Measurements from ENCODE around the gene LTBP4.

Gene LTBP4

DNA sequence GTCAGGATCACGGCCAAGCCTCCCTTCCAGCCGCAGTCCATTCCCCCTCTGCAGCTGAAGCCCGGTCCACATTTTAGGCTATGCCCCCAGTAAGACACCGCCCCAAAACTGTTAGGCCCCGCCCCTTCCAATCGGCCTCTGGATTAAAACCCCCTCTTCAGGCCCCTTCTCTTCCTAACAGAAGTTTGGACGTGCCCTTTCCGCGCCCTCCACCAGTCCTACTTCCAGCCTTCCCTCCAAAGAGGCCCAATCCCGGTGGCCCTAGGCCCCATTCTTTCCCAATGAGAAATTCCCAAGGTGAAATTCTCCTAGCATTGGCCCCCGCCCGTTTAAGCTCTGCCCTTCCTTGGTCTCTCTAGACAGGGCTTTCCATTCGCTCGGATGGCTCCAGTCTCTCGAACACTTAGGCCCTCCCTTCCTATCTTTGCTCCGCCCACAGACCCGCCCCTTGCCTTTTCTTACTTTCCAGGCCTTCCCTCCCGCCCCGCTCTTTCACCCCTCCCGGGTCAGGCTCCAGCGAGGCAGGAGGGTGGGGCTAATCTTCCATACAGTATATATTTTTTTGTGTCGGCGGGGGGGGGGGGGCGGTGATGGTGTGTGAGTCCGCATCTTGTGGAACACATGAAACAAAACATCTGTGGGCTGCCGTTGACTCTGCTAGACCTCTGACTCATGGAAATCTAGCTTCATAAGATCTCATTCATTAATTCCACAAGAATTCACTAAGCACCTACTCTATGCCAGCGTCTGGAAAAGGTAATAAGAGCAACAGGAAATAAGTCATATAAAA, 13.6 kb downstream of the LTBP4 start:
- TF ChIP-seq, protein P1, sequence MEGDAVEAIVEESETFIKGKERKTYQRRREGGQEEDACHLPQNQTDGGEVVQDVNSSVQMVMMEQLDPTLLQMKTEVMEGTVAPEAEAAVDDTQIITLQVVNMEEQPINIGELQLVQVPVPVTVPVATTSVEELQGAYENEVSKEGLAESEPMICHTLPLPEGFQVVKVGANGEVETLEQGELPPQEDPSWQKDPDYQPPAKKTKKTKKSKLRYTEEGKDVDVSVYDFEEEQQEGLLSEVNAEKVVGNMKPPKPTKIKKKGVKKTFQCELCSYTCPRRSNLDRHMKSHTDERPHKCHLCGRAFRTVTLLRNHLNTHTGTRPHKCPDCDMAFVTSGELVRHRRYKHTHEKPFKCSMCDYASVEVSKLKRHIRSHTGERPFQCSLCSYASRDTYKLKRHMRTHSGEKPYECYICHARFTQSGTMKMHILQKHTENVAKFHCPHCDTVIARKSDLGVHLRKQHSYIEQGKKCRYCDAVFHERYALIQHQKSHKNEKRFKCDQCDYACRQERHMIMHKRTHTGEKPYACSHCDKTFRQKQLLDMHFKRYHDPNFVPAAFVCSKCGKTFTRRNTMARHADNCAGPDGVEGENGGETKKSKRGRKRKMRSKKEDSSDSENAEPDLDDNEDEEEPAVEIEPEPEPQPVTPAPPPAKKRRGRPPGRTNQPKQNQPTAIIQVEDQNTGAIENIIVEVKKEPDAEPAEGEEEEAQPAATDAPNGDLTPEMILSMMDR (IDR thresholded peaks at IDR 0.05), result no peak
- no peak for TF ChIP-seq ZFX (IDR thresholded peaks at IDR 0.05; ENCODE audit: borderline replicate concordance)
- H3K27ac ChIP-seq, result peak overlapping the region; percentile 89

DNA sequence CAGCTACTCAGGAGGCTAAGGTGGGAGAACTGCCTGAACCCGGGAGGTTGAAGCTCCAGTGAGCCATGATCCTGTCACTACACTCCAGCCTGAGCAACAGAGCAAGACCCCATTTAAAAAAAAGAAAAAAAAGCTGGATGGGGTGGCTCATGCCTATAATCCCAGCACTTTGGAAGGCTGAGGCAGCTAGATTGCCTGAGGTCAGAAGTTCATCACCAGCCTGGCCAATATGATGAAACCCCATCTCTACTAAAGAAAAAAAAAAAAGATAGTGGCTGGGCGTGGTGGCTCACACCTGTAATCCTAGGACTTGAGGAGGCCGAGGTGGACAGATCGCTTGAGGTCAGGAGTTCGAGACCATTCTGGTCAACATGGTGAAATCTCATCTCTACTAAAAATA, 15.0 kb downstream of the LTBP4 start:
- H3K27ac ChIP-seq, result no peak overlapping the region
- TF ChIP-seq, protein P1 (IDR thresholded peaks at IDR 0.05), result no peak
- no peak for TF ChIP-seq ZFX (IDR thresholded peaks at IDR 0.05; ENCODE audit: borderline replicate concordance)

DNA sequence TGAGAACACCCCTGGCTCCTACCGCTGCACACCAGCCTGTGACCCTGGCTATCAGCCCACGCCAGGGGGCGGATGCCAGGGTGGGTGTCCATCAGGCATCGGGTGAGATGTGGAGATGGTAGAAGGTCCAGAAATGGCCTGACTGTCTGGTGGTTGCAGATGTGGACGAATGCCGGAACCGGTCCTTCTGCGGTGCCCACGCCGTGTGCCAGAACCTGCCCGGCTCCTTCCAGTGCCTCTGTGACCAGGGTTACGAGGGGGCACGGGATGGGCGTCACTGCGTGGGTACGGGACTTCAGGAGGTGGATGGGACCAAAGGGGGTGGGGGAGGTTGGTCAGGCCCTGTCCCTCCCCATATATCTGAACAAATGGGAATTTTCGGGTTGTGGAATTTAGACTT, 15.8 kb downstream of the LTBP4 start:
- no peak overlapping the region for H3K27ac ChIP-seq
- TF ChIP-seq, protein P1 (IDR thresholded peaks at IDR 0.05), result no peak
- TF ChIP-seq ZFX (IDR thresholded peaks at IDR 0.05; ENCODE audit: borderline replicate concordance), result no peak

DNA sequence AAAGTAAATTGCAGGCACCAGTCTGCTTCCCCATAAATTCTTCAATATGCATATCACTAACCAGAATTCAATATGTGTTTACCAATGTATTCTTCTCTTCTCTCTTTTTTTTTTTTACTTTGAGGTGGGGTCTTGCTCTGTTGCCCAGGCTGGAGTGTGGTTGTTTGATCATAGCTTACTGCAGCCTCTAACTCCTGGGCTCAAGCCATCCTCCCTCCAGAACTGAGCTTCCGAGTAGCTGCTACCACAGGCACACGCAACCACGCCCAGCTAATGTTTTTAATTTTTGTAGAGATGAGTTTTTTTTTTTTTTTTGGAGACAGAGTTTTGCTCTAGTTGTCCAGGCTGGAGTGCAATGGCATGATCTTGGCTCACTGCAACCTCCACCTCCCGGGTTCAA, 16.8 kb downstream of the LTBP4 start:
- TF ChIP-seq ZFX (IDR thresholded peaks at IDR 0.05; ENCODE audit: borderline replicate concordance), result no peak
- TF ChIP-seq, protein P1 (IDR thresholded peaks at IDR 0.05), result no peak
- H3K27ac ChIP-seq, result no peak overlapping the region

DNA sequence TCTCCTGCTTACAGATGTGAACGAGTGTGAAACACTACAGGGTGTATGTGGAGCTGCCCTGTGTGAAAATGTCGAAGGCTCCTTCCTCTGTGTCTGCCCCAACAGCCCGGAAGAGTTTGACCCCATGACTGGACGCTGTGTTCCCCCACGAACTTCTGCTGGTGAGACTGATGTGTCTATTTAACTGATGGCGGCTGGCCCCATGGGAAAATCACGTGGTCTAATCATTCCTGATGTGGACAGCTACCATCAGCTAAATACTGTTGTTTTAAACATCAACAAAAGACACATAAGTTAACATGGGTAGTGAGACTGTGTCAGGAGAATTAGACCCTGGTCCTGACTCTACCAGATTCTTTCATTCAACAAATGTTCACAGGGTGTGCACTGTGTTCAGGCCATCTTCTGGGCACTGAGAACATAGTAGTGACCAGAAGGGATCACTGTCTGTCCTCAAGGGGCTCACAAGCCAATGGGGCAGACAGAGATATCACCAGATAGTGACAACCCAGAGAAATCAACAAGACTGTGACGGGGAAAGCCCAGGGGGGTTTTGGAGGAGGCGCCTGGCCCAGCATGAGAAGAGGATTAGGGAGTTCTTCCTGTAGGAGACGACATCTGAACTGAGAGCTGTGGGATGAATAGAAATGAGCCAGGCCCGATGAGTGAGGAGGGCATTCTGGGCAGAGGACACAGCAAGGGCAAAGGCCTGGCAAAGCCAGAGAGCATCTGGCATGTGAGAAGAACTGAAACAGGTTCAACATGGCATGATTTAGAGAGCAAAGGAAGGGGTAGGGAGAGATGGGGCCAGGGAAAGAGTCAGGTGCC, 18.4 kb downstream of the LTBP4 start:
- no peak overlapping the region for H3K27ac ChIP-seq
- TF ChIP-seq, protein P1 (IDR thresholded peaks at IDR 0.05), result no peak
- no peak for TF ChIP-seq ZFX (IDR thresholded peaks at IDR 0.05; ENCODE audit: borderline replicate concordance)

DNA sequence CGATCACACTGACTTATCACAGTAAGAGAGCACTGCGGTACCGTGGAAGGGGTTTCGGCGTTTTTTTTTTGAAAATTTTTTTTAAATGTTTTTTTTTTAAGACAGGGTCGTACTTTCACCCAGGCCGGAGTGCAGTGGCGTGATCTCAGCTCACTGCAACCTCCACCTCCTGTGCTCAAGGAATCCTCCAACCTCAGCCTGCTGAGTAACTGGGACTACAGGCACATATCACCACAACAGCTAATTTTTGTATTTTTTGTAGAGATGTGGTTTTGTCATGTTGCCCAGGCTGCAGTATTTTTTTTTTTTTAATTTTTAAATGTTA, 19.0 kb downstream of the LTBP4 start:
- TF ChIP-seq, protein P1 (IDR thresholded peaks at IDR 0.05), result no peak
- TF ChIP-seq ZFX (IDR thresholded peaks at IDR 0.05; ENCODE audit: borderline replicate concordance), result no peak
- no peak overlapping the region for H3K27ac ChIP-seq

DNA sequence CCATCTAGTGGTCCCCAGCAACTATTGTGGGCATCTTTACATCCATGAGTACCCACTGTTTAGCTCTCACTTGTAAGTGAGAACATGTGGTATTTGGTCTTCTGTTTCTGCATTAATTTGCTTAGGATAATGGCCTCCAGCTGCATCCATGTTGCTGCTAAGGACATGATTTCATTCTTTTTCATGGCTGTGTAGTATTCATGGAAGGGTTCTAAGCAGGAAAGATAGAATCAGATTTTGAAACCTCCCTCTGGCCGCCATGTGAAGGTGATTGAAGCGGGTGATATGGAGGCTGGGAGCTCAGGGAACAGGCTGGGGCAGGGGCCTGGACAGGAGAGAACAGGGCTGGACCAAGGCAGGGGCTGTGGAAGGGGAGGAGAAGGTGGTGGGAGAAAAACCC, 20.1 kb downstream of the LTBP4 start:
- H3K27ac ChIP-seq, result no peak overlapping the region
- TF ChIP-seq, protein P1 (IDR thresholded peaks at IDR 0.05), result no peak
